GM13976 (cell line): ENCODE data around the gene RNF44.

ENCODE experiments used
- DNase-seq: peaks from one replicate; pipeline ENCODE4 v3.0.0; 2012; ENCODE audit warnings: low spot score
- in situ Hi-C: fragments of 300-500 bp; cut with MboI; formaldehyde crosslinking; loops from one replicate; pipeline ENCODE4 v1.12.0; 2022; ENCODE audit warnings: low sequenced_read_pairs, mixed read lengths, inconsistent platforms; ENCODE audit not compliant: unreplicated experiment
- TF ChIP-seq, protein P1 (sequence below): IDR thresholded peaks from 2 replicates; pipeline ENCODE4 v1.5.1; 2012; ENCODE audit warnings: borderline replicate concordance, mild to moderate bottlenecking; ENCODE audit not compliant: insufficient read depth; ENCODE audit errors: extremely low read depth, missing control alignments, control extremely low read depth

The RNF44 gene

DNA sequence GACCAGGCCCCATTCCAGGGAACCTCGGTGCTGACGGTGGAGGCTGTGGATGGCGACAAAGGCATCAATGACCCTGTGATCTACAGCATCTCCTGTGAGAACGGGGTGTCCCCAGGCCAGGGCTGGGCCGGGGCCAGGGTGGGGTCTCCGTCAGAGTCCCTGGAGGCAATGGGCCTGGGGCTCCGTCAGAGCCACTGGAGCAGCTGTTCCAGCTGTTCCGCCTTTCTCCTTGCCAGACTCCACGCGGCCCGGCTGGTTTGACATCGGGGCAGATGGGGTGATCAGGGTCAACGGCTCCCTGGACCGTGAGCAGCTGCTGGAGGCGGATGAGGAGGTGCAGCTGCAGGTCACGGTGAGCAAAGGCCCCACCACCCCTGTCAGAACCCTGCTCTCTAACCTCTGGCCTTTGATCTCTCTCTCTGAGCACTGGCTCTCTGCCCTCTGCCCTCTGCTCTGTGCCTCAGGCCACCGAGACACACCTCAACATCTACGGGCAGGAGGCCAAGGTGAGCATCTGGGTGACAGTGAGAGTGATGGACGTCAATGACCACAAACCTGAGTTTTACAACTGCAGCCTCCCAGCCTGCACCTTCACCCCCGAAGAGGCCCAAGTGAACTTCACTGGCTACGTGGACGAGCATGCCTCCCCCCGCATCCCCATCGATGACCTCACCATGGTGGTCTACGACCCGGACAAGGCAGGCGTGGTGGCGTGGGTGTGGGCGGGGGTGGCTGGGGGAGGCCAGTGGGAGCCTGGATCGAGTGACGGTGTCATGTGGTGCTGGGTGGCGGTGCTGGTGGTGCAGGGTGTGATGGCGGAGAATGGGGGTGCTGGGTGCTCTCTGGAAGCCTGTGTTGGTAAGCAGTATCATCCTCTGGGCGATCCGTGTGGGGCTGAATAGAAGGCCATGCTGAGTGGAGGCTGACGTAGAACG is 38.6 kb upstream of the RNF44 start:
- no peak for DNase-seq
- in situ Hi-C loops: loop anchor here (25.0 kb wide), 1 partner anchor 163 kb away; the partner anchor contains the start of gene CLTB
- TF ChIP-seq, protein P1, sequence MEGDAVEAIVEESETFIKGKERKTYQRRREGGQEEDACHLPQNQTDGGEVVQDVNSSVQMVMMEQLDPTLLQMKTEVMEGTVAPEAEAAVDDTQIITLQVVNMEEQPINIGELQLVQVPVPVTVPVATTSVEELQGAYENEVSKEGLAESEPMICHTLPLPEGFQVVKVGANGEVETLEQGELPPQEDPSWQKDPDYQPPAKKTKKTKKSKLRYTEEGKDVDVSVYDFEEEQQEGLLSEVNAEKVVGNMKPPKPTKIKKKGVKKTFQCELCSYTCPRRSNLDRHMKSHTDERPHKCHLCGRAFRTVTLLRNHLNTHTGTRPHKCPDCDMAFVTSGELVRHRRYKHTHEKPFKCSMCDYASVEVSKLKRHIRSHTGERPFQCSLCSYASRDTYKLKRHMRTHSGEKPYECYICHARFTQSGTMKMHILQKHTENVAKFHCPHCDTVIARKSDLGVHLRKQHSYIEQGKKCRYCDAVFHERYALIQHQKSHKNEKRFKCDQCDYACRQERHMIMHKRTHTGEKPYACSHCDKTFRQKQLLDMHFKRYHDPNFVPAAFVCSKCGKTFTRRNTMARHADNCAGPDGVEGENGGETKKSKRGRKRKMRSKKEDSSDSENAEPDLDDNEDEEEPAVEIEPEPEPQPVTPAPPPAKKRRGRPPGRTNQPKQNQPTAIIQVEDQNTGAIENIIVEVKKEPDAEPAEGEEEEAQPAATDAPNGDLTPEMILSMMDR: no peak

DNA sequence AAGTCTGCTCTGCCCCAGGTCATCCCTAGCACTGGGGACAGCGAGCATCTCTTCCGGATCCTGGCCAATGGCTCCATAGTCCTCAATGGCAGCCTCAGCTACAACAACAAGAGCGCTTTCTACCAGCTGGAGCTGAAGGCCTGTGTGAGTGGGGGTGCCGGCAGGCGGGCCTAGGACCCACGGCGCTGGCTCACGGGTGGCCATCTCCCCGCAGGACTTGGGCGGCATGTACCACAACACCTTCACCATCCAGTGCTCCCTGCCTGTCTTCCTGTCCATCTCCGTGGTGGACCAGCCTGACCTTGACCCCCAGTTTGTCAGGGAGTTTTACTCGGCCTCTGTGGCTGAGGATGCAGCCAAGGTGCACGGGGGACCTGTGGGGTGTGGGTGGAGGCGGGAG is 37.9 kb upstream of the RNF44 start:
- TF ChIP-seq, protein P1: no peak
- in situ Hi-C loops: loop anchor here (25.0 kb wide), 1 partner anchor 163 kb away; the partner anchor contains the start of gene CLTB
- no peak for DNase-seq

- in situ Hi-C loops: no loop called here
- TF ChIP-seq, protein P1: no peak
- DNase-seq: no peak
Observed at GRCh38 chr5:176574297-176574591, 37.0 kb upstream of the RNF44 start.

DNA sequence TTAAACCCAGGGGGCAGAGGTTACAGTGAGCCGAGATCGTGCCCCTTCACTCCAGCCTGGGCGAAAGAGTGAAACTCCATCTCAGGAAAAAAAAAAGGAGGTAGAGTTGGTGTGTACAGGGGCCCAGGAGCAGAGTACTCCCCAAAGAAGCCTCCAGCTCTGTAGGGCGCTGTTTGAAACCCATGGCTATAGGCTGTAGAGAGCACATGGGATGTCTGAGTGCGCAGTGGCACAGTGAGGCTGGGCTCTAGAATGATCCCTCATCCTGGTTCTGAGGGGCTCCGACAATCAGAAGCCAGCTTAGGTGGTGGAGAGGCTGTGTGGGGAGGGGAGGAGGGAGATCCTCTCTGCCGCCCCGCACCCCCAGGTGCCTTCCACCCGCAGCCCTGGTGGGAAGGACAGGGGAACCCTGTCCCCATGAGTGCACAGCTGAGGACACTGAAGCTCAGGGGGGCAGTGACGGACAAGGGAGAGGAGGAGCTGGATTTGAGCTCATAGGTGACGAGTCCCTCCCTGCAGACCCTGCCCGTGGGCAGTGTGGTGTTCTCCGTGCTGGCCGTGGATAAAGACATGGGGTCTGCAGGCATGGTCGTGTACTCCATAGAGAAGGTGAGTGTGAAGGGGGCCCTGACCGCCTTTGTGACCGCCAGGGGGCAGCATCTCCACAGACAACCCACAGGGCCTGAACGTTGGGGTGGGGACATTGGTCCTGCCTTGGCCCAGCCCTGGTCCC is 36.5 kb upstream of the RNF44 start:
- DNase-seq: peak; percentile 92
- in situ Hi-C loops: no loop called here
- TF ChIP-seq, protein P1: peak; percentile 83

DNA sequence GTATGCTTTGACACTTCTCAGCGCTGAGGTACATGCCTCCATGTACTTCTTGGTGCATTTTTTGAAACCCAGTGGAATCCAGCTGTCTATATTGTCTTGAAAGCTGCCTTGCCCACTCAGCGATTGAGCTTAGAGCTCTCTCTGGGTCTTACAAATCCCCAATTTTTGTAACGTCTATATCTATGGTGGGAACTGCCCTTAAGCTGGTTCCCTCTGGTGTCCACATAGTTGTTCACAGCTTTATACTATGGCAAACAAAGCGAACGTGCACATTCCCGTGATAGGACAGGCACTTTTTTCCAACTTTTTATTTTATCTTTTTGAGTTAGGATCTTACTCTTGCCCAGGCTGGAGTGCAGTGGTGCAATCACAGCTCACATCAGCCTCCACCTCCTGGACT is 32.8 kb upstream of the RNF44 start:
- TF ChIP-seq, protein P1: no peak
- DNase-seq: no peak
- in situ Hi-C loops: no loop called here

DNA sequence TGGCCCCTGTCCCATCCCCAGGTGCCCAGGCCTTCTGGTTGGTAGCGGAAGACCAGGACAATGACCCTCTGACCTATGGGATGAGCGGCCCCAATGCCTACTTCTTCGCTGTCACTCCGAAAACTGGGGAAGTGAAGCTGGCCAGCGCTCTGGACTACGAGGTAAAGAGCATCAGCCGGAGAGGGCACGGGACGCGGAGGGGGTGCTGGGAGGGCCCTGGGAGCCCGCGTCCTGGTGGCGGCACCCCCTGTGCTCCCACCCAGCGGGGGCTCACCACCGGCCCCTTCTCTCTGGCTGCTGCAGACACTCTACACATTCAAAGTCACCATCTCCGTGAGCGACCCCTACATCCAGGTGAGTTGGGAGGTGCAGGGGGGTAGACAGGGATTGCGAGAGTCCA is 31.5 kb upstream of the RNF44 start:
- DNase-seq: no peak
- TF ChIP-seq, protein P1: no peak
- in situ Hi-C loops: no loop called here
